ENCODE results near the gene GPBP1. TPM values are rescaled to one million over a fixed set of nuclear protein-coding genes. Genes with fewer than 3 reads are reported as not detected.

The GPBP1 gene
- total RNA-seq, 1 experiment from 2014 or later: 112 TPM

GRCh38 chr5:57277085-57277484 is 103.2 kb downstream of the GPBP1 start:
- Histone ChIP-seq H3K4ac (ENCODE audit: low read depth, low read length) (no peak overlapping the region), H3K23me2 (ENCODE audit: insufficient read length, low read depth, low read length, poor library complexity, severe bottlenecking) (no peaks in the 10 kb centered on the region), H3T11ph (ENCODE audit: low read length) (no peak overlapping the region), H3K18ac (ENCODE audit: insufficient read length, low read depth, low read length) (no peak overlapping the region), H3K14ac (ENCODE audit: insufficient read depth, low read length) (no peak overlapping the region), H2AFZ (ENCODE audit: low read length) (no peak overlapping the region), H2BK12ac (ENCODE audit: insufficient read length, low read depth, low read length) (no peak overlapping the region), H2BK120ac (ENCODE audit: low read depth, low read length, poor library complexity, severe bottlenecking) (no peak overlapping the region), H3K9me3 (ENCODE audit: control insufficient read depth, low read depth, low read length) (no peaks in the 10 kb centered on the region), H3K27me3 (ENCODE audit: insufficient read depth, low read length) (no peaks in the 10 kb centered on the region), H3K9ac (ENCODE audit: extremely low read depth, insufficient read length, low read length) (no peak overlapping the region), H4K20me1 (ENCODE audit: control insufficient read depth, insufficient read depth, insufficient read length) (no peaks in the 10 kb centered on the region), H3K4me2 (ENCODE audit: insufficient read depth, insufficient read length, low read length) (no peak overlapping the region), H3K27ac (ENCODE audit: insufficient read length, low read depth, low read length) (no peak overlapping the region), H3K4me1 (ENCODE audit: insufficient read depth, low read length) (no peaks in the 10 kb centered on the region), H2AK5ac (ENCODE audit: insufficient read length, low read length) (no peak overlapping the region), H3K56ac (ENCODE audit: insufficient read length, low read depth, low read length) (no peak overlapping the region), H3K79me2 (ENCODE audit: insufficient read depth, low read length) (no peaks in the 10 kb centered on the region), H2BK5ac (ENCODE audit: insufficient read length, low read length) (no peak overlapping the region), H4K8ac (replicated peaks; ENCODE audit: insufficient read length, low read depth, low read length) (no peak overlapping the region), H3K23ac (ENCODE audit: insufficient read length, low read depth, low read length) (no peak overlapping the region), H4K5ac (ENCODE audit: insufficient read length, low read depth, low read length) (no peak overlapping the region), H2BK15ac (ENCODE audit: low read depth, low read length) (no peak overlapping the region), H3K79me1 (ENCODE audit: insufficient read depth, low read depth, low read length, poor library complexity, severe bottlenecking) (no peaks in the 10 kb centered on the region), H4K91ac (ENCODE audit: insufficient read length, low read depth, low read length) (no peak overlapping the region), H2BK20ac (ENCODE audit: low read depth, low read length, poor library complexity, severe bottlenecking) (no peak overlapping the region)
- Mint-ChIP-seq H3K27ac (no peak overlapping the region; a peak in 1 of 7 replicates), H3K4me3 (no peak overlapping the region), H3K27me3 (ENCODE audit: low read depth) (no peaks in the 10 kb centered on the region), H3K9me3 (no peaks in the 10 kb centered on the region; a peak in 1 of 5 replicates), H3K36me3 (ENCODE audit: insufficient read depth in 1 of 3, low read depth in 3 of 3) (no peaks in the 10 kb centered on the region), H3K4me1 (peaks cover 4% of the 10 kb centered on the region in 2 experiments; a peak in 3 of 4 replicates)
- TF ChIP-seq CTCF (conservative IDR thresholded peaks at IDR 0.05): peak; percentile 60; the same call in 2 of the 3 replicates
- no CpG with 5 or more reads among the region's 1 CpG for WGBS (ENCODE audit: extremely low coverage, insufficient read length, low lambda C conversion rate)
- DNase-seq: no peak
